C4-2B (cell line): Measurements from ENCODE around the gene PSG6.
"Not testable (repeated sequence)": the region's sequence is repeated elsewhere in the genome, so short reads cannot be mapped to it uniquely, and the experiment has no call there.

Experiments
- H3K27ac ChIP-seq: fragments of 450-650 bp; 2 replicates; pipeline ENCODE4 v1.5.1; 2017
- CTCF ChIP-seq: fragments of 450-650 bp; conservative IDR thresholded peaks from 2 replicates; pipeline ENCODE4 v1.5.1; 2017; ENCODE audit warnings: mild to moderate bottlenecking
- ZFX ChIP-seq: fragments of 450-650 bp; IDR thresholded peaks from 2 replicates; pipeline ENCODE4 v1.6.1; 2017

The PSG6 gene

DNA sequence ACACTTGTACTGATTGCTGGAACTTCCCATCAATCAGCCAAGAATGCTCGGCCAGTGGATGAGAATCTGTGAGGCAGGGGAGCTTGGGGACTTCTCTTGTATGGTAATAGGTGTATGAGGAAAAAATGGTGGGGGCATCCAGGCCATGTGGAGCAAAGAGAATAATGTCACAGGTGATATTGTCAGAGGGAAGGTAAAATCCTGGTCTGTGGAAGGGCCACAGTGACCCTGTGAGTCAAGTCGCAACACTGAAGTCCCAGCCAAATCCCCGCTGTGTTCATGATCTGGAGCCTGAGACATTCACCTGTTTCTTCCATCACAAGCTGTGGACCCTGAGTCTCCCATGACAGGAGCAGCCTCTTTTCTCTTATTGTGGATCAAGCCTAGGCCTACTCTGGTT, 11.2 kb upstream of the PSG6 start:
- TF ChIP-seq CTCF: no peak

DNA sequence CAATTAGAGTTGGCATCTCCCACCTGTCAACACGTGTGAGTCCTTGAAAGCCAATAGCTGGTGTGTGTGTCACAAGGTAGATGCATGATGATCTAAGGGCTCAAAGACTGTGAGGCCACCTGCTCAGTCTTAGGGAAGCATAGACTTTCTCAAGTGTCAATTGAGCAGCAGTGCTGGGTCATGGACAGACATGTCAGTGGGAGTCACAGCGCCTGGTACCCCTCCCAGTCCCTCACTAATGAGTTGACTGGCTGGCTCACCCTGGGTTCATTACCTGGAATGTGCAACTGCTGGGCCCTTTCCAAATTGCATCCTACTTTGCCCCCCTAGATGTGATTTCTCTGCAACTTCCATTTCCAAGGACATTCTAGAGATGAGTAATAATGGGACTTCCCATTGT, 9.1 kb upstream of the PSG6 start:
- TF ChIP-seq CTCF: no peak
- TF ChIP-seq ZFX: no peak

More for the DNA sequence above, 11.2 kb upstream of the PSG6 start:
- H3K27ac ChIP-seq: no peak overlapping the region

GRCh38 chr19:42923106-42923505, 5.4 kb upstream of the PSG6 start:
- TF ChIP-seq CTCF: peak; percentile 74
- not testable (repeated sequence) for H3K27ac ChIP-seq

More for the DNA sequence above, 9.1 kb upstream of the PSG6 start:
- no peak overlapping the region for H3K27ac ChIP-seq

GRCh38 chr19:42920971-42921370, 3.3 kb upstream of the PSG6 start:
- H3K27ac ChIP-seq: not testable (repeated sequence)

DNA sequence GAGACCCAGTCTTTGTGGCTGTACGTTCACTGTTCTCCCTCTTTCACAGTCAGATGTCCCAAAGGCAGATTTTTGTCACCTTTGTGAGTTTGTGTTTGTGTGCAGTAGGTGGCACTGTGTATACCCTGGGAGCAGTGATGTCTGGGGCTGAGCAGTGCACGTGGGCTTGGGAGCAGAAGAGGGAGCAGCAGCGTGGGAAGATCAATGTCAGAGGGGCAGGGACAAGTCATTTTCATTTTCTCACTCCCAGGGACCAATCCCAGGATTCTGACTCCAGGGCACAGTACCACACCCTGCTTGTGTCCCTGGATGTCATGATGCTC, 2.0 kb upstream of the PSG6 start:
- no peak overlapping the region for H3K27ac ChIP-seq
- TF ChIP-seq CTCF (peak; percentile 54), ZFX (no peak)

- H3K27ac ChIP-seq: not testable (repeated sequence)
- peak; percentile 67 for TF ChIP-seq CTCF
These were observed 1.5 kb upstream of the PSG6 start for GRCh38 chr19:42919070-42919756.

DNA sequence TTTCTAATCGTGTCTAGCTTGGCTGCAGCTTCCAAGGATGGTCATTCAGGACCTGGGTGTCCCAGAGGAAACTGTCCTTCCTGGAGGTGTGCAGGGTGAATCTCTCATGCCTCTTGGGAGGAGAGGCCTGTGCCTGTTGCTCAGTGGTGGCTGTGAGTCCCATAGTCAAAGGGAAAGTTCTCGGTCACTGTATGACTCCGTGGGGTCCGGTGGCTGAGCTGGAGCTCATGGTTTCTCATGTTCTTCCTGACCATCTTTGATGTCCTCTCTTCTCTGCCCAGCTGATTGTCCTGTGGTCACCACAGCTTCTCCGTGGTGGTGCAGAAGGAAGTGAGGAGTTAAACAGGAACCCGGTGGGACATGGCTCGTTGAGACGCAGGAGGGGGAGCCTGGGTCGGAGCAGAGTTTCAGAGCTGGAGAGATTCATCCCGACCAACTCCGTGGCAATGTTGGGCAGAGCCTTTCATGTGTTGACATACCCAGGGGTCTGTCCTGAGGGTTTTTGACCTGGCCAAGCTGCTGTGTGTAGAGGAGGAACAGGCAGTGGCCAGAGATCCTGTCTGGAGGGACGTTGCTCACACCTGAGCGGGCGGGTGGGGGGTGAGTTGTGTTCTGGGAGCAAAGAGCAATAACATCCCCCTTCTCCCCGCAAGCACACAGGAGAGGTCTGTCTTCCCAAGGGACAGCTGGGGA, 829 bp upstream of the PSG6 start:
- not testable (repeated sequence) for H3K27ac ChIP-seq

GRCh38 chr19:42916931-42917330, 763 bp downstream of the PSG6 start:
- H3K27ac ChIP-seq: not testable (repeated sequence)

- H3K27ac ChIP-seq: not testable (repeated sequence)
These were observed 4.2 kb downstream of the PSG6 start for GRCh38 chr19:42913516-42913915.

GRCh38 chr19:42912941-42913340, 4.8 kb downstream of the PSG6 start:
- H3K27ac ChIP-seq: not testable (repeated sequence)

DNA sequence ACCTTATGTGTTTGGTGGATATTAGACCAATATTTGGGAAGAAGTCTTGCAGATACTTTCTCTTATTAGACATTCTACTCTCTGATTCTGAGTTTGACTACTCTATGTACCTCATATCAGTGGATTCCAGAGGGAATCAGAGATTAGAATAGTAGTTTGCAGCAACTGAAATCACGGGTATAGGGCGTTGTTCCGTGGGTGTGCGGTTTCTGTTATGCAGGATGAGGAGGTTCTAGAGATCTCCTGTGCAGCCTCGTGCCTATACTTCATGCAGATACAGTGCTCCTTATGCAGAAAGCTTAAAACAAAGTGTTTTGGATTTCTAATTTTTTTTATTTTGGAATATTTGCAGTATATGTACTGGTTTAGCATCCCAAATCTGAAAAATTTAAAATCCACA, 6.0 kb downstream of the PSG6 start:
- H3K27ac ChIP-seq: not testable (repeated sequence)

DNA sequence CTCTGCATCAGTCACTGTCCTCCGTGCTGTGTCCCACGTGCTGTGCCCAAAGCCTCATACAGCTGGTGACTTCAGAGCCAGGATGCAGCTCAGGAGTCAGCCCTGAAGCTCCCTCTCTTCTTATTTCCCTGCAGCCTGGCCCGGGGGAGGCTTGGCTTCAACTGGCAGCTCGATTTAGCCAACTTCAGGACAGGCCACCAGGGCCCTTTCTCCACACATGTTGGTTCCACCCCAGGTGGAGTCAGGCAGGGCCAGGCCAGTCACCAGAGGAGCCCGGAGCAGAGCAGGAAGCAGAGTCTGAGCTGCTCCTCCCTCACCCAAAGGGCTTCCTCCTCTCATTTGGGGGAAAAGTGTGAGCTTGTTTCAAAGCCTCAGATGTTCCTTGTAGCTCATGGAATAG, 11.5 kb downstream of the PSG6 start:
- H3K27ac ChIP-seq: not testable (repeated sequence)

- not testable (repeated sequence) for H3K27ac ChIP-seq
These were observed 17.1 kb downstream of the PSG6 start for GRCh38 chr19:42900561-42900960.

DNA sequence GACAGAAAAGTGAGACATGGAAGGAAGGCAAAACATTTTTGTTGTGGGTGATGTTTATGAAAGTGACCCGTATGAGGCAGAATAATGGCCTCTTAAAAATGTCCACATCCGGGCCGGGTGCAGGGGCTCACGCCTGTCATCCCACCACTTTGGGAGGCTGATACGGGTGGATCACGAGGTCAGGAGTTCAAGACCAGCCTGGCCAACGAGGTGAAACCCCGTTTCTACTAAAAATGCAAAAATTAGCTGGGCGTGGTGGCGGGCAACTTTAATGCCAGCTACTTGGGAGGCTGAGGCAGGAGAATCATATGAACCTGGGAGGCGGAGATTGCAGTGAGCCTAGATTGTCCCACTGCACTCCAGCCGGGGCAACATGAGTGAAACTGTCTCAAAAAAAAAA, 18.0 kb downstream of the PSG6 start:
- not testable (repeated sequence) for H3K27ac ChIP-seq

DNA sequence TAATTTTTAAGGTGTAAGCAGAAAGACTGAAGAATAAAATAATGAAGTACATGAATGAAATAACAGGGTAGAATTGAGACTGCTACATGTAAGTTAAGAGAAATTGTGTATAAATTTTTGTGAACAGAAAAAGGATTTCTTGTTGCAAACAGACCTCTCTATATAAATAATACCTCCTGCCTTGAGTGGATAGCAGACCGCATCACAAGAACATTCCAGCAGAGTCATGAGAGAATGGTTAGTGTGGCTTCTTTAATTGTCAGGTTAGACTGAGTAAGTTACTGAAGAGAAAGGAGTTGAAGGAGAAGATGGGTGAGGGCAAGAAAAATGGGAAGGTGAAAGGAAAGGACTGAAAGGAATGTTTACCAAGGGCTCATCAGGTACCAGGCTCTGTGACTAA, 18.6 kb downstream of the PSG6 start:
- not testable (repeated sequence) for H3K27ac ChIP-seq
